ENCODE results near the gene SLC35F6.

DNA sequence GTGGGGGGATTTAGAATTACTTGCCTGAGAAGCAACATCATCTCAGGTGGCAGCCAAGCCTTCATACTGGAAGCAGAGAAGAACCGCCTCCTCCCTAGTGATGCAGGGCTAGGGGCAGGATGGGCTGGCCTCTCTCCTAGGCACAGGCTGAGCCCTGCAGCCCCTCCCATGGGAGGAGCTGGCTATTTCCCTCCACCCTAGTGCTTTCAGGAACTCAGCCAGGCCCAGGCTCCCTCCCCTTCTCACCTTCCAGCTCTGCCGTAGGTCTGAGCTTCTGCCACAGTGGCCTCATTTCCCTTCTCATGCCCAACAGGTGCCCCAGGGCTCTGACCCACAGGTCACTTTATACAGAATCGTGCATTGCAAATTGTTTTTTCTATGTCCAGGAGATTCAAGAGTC is 52.8 kb downstream of the SLC35F6 start:
- TF ChIP-seq, protein P1, sequence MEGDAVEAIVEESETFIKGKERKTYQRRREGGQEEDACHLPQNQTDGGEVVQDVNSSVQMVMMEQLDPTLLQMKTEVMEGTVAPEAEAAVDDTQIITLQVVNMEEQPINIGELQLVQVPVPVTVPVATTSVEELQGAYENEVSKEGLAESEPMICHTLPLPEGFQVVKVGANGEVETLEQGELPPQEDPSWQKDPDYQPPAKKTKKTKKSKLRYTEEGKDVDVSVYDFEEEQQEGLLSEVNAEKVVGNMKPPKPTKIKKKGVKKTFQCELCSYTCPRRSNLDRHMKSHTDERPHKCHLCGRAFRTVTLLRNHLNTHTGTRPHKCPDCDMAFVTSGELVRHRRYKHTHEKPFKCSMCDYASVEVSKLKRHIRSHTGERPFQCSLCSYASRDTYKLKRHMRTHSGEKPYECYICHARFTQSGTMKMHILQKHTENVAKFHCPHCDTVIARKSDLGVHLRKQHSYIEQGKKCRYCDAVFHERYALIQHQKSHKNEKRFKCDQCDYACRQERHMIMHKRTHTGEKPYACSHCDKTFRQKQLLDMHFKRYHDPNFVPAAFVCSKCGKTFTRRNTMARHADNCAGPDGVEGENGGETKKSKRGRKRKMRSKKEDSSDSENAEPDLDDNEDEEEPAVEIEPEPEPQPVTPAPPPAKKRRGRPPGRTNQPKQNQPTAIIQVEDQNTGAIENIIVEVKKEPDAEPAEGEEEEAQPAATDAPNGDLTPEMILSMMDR (IDR thresholded peaks at IDR 0.05; ENCODE audit: extremely low read depth in 1 of 2, insufficient read depth in 1 of 2, low read depth in 1 of 2, low read length in 2 of 2), result no peak
- TF ChIP-seq POLR2AphosphoS5 (IDR thresholded peaks at IDR 0.05; ENCODE audit: insufficient read depth, low read depth, low read length), result no peak

Data from endothelial cell of umbilical vein (primary cell).